GM19043 (cell line): Measurements from ENCODE around the gene RRAS2.

Experiments
- ATAC-seq: cut with Tn5 transposase; IDR thresholded peaks from one replicate; pipeline ENCODE4 v1.9.1; 2021; ENCODE audit warnings: low read depth; ENCODE audit not compliant: unreplicated experiment

Gene RRAS2

GRCh38 chr11:14234446-14234845 lies 124.5 kb downstream of the RRAS2 start:
- no peak for ATAC-seq

- ATAC-seq = no peak
Measured at GRCh38 chr11:14232652-14233051, 126.3 kb downstream of the RRAS2 start.

- ATAC-seq = no peak
Measured at GRCh38 chr11:14230407-14230806, 128.6 kb downstream of the RRAS2 start.

GRCh38 chr11:14229472-14229871 lies 129.5 kb downstream of the RRAS2 start:
- ATAC-seq = no peak

- ATAC-seq = no peak
Measured at GRCh38 chr11:14228356-14228755, 130.6 kb downstream of the RRAS2 start.
